Activated CD4-positive, CD25-positive, alpha-beta regulatory T cell (primary cell): Measurements from ENCODE around the gene GAGE1.
"Not testable (repeated sequence)": the region's sequence is repeated elsewhere in the genome, so short reads cannot be mapped to it uniquely, and the experiment has no call there.

Experiments
- DNase-seq, 4 experiments: peaks; one replicate each; lab custom pipeline; 2025; lab: John Stamatoyannopoulos, UW

GAGE1 gene, protein sequence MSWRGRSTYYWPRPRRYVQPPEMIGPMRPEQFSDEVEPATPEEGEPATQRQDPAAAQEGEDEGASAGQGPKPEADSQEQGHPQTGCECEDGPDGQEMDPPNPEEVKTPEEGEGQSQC

GRCh38 chrX:49598720-49599119 lies at the start of gene GAGE1:
Gene GAGE1 (plus strand): TSS chrX:49599020. CDS start chrX:49600175, 1,155 bp downstream.
- not testable (repeated sequence) for DNase-seq

DNA sequence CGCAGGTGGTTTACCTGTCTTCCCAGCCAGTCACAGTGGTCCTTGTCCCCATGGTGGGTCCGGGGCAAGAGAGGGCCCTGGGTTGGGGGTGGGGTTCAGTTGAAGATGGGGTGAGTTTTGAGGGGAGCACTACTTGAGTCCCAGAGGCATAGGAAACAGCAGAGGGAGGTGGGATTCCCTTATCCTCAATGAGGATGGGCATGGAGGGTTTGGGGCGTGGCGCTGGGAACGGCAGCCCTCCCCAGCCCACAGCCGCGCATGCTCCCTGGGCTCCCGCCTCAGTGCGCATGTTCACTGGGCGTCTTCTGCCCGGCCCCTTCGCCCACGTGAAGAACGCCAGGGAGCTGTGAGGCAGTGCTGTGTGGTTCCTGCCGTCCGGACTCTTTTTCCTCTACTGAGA lies 47.8 kb upstream of the GAGE1 start, which contains the start of gene GAGE12E:
Gene GAGE12E, plus strand, starts transcription at position 301 of the 400 bp plus-strand sequence. CDS start 1,155 bp downstream, outside the sequence.
- not testable (repeated sequence) for DNase-seq

DNA sequence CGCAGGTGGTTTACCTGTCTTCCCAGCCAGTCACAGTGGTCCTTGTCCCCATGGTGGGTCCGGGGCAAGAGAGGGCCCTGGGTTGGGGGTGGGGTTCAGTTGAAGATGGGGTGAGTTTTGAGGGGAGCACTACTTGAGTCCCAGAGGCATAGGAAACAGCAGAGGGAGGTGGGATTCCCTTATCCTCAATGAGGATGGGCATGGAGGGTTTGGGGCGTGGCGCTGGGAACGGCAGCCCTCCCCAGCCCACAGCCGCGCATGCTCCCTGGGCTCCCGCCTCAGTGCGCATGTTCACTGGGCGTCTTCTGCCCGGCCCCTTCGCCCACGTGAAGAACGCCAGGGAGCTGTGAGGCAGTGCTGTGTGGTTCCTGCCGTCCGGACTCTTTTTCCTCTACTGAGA lies 38.3 kb upstream of the GAGE1 start, which contains the start of gene GAGE12F:
Gene GAGE12F, plus strand, starts transcription at position 301 of the 400 bp plus-strand sequence. CDS start 1,155 bp downstream, outside the sequence.
- DNase-seq: not testable (repeated sequence)

DNA sequence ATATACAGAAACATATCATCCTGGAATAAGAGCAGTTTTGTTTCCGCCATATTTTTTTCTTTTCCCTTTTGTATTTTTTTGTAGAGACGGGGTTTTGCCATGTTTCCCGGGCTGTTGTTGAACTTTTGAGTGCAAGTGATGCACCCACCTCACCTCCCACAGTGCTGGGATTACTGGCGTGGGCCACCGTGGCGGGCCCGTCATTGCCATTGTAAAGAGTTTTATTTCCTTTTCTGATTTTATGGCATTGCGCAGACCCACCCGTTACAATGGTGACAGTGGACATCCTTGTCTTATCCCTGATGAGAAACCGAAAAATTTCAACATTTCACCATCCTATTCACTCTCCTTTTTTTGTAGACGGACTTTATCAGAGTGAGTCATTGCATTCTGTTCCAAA lies 30.1 kb upstream of the GAGE1 start:
- not testable (repeated sequence) for DNase-seq

DNA sequence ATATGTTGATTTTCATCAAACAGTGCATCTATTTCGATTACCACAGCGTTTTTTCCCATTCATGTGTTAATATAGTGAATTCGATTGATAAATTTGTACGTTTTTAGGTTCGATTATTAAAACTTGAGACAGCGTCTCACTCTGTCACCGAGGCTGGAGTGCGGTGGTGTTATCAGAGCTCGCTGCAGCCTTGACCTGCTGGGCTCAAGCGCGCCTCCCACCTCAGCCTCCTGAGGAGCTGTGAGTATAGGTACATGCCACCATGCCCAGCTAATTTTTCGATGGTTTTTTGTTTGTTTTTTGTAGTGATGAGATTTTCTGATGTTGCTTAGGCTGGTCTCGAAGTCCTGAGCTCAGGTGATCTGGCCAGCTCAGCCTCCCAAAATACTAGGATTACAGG lies 29.7 kb upstream of the GAGE1 start:
- not testable (repeated sequence) for DNase-seq

- not testable (repeated sequence) for DNase-seq
Measured at GRCh38 chrX:49570100-49570499, 28.7 kb upstream of the GAGE1 start, which contains the start of gene GAGE12G. Gene GAGE12G (plus strand): TSS chrX:49570400. CDS start chrX:49571555, 1,155 bp downstream.

DNA sequence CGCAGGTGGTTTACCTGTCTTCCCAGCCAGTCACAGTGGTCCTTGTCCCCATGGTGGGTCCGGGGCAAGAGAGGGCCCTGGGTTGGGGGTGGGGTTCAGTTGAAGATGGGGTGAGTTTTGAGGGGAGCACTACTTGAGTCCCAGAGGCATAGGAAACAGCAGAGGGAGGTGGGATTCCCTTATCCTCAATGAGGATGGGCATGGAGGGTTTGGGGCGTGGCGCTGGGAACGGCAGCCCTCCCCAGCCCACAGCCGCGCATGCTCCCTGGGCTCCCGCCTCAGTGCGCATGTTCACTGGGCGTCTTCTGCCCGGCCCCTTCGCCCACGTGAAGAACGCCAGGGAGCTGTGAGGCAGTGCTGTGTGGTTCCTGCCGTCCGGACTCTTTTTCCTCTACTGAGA lies 19.2 kb upstream of the GAGE1 start, which contains the start of gene GAGE12H:
Gene GAGE12H, plus strand, starts transcription at position 301 of the 400 bp plus-strand sequence. CDS start 1,155 bp downstream, outside the sequence.
- not testable (repeated sequence) for DNase-seq

- not testable (repeated sequence) for DNase-seq
Measured at GRCh38 chrX:49589196-49589595, 9.6 kb upstream of the GAGE1 start, which contains the start of gene GAGE2A. Gene GAGE2A (plus strand): TSS chrX:49589496. CDS start chrX:49590651, 1,155 bp downstream.

DNA sequence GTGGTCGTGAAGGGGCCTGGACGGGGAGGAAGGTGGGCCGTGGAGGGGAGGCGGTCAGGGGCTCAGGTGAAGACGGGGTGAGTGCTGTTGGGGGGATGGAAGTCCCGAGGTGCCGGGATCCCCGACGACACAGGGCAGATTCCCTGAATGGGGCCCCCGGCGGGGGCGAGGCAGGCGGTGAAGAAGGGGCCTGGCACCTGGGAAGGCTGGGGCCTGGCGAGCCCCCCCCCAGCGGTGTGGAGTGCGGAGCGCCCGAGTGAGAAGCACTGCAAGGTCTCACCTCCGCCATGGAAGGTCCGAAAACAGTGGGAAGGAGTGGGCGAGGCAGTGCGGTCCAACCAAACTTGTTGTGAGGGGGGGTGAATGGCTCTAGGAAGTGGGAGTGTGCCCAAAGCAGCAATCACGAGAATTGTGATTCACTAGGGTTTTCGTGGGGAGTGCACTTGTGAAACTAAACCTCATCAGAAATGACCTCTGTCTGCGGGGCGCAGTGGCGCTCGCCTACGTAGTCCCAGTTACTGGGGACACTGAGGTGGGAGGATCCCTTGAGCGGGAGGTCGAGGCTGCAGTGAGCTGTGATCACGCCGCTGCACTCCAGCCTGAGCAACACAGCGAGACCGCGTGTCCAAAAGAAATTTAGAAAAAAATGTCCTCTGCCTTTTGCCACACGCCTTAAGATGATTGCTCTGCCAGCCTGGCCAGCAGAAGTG lies 8.9 kb upstream of the GAGE1 start:
- DNase-seq: not testable (repeated sequence)

- DNase-seq: not testable (repeated sequence)
Measured at GRCh38 chrX:49590488-49590887, 8.3 kb upstream of the GAGE1 start.

DNA sequence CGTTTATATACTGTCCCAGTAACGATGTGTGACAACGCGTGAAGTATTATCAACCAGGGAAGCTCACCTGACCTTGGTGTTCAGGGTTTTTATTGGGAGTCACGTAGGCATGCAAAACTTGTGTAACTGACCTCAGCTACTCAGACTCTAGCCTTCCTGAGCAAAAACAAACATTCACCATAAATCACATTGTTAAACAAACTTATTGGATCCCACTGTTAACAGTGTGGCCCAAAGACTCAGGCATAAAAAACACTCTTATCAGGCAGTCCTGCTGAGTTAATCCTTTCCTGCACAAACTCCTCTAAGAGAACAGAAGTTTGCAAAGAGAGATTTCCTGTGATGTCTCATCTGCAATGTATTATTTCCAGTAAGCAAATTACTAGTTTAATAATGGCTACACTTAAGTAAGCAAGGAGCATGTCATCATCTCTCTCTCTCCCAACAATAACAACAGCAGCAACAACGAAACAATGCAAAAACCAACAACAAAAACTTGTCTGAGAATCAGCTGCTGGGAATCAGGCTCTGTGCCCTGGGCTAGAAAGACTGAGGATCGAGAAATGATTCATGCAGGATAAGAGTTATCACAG lies 12.0 kb downstream of the GAGE1 start:
- DNase-seq: no peak

GRCh38 chrX:49618574-49618973 lies 19.8 kb downstream of the GAGE1 start:
- DNase-seq: no peak

GRCh38 chrX:49627086-49627777 lies 28.4 kb downstream of the GAGE1 start:
- DNase-seq: no peak

GRCh38 chrX:49644991-49645637 lies 46.3 kb downstream of the GAGE1 start:
- no peak for DNase-seq

- no peak for DNase-seq
Measured at GRCh38 chrX:49656533-49656932, 57.7 kb downstream of the GAGE1 start.
